Measurements from ENCODE around the gene DPEP2.
A peak's percentile ranks its signal among the peaks of the same experiment; 100 is the strongest.
"Not testable (repeated sequence)": the region's sequence is repeated elsewhere in the genome, so short reads cannot be mapped to it uniquely, and the experiment has no call there.

Gene DPEP2, protein sequence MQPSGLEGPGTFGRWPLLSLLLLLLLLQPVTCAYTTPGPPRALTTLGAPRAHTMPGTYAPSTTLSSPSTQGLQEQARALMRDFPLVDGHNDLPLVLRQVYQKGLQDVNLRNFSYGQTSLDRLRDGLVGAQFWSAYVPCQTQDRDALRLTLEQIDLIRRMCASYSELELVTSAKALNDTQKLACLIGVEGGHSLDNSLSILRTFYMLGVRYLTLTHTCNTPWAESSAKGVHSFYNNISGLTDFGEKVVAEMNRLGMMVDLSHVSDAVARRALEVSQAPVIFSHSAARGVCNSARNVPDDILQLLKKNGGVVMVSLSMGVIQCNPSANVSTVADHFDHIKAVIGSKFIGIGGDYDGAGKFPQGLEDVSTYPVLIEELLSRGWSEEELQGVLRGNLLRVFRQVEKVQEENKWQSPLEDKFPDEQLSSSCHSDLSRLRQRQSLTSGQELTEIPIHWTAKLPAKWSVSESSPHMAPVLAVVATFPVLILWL

DNA sequence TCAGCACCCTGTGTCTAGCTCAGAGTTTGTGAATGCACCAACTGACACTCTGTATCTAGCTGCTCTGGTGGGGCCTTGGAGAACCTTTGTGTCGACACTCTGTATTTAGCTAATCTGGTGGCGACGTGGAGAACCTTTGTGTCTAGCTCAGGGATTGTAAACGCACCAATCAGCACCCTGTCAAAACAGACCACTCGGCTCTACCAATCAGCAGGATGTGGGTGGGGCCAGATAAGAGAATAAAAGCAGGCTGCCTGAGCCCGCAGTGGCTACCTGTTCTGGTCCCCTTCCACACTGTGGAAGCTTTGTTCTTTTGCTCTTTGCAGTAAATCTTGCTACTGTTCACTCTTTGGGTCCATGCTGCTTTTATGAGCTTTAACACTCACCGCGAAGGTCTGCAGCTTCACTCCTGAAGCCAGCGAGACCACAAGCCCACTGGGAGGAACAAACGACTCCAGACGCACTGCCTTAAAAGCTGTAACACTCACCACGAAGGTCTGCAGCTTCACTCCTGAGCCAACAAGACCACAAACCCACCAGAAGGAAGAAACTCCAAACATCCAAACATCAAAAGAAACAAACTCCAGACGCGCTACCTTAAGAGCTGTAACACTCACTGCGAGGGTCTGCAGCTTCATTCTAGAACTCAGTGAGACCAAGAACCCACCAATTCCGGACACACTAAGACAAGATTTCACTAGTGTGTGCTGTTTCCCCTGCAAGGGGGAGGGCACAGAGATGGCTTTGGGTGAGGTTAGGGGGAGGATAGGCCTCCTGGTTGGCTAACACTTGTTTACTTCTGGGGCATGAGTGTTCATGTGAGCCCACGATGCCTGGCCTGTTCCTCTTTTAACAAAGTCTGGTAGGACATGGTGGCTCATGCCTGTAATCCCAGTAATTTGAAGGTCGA lies at the start of gene DPEP2:
TSS of gene DPEP2 (minus strand) at position 706 of the 910 bp plus-strand sequence. CDS start 6,272 bp downstream, outside the sequence.
- not testable (repeated sequence) for DNase-seq

- DNase-seq = no peak
Measured at GRCh38 chr16:68047987-68048386, 48.7 kb upstream of the DPEP2 start.

DNA sequence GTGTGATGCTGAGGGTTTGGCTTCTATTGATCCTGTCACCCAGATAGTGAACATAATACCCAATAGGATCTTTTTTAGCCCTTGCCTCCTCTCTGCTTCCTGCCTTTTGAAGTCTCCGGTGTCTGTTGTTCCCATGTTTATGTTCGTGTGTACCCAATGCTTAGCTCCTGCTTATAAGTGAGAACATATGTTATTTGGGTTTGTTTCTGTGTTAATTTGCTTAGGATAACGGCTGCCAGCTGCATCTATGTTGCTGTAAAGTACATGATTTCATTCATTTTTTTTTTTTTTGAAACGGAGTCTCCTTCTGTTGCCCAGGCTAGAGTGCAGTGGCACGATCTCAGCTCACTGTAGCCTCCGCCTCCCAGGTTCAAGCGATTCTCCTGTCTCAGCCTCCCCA lies 46.8 kb upstream of the DPEP2 start:
- no peak for DNase-seq

DNA sequence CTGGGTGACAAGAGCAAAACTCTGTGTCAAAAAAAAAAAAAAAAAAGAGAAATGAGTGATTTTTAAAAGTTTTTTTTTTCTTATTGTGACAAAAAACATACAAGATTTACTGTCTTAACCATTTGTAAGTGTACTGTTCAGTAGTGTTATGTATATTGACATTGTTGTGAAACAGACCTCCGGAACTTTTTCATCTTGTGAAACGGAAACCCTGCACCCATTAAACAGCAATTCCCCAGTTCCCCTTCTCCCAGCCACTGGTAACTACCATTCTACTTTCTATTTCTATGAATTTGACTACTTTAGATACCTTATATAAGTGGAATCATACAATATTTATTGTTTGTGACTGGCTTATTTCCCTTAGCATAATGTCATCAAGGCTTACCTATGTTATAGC lies 42.5 kb upstream of the DPEP2 start:
- DNase-seq = no peak

DNA sequence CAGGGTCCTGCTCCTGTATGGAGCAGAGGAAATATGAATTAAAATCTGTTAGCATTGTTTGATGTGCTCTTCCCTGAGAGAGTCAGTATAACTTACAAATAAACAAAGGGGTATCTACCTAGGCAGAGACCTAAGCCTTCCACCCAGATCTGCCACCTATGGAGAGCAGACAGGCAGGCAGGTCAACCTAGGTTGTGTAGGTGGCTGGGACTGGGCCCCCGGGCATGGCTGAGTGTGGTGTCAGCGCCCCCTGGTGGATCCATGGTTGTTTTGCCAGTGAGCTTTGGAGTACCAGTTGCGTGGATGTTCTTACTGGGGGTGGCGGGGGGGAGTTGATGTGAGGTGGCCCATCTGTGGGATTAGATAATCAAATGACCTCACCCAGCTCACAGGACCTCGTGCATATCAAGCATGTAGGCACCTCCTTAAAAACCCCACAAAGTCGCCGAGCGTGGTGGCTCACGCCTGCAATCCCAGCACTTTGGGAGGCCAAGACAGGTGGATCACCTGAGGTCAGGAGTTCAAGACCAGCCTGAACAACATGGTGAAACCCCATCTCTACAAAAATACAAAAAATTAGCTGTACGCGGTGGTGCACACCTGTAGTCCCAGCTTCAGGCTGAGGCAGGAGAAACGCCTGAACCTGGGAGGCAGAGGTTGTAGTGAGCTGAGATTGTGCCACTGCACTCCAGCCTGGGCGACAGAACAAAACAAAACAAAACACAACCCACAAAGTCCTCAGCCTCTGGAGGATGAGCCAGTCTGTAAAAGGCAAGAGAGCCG lies 41.4 kb upstream of the DPEP2 start:
- DNase-seq = peak; percentile 45

GRCh38 chr16:68037841-68038597 lies 38.7 kb upstream of the DPEP2 start:
- no peak for DNase-seq

DNA sequence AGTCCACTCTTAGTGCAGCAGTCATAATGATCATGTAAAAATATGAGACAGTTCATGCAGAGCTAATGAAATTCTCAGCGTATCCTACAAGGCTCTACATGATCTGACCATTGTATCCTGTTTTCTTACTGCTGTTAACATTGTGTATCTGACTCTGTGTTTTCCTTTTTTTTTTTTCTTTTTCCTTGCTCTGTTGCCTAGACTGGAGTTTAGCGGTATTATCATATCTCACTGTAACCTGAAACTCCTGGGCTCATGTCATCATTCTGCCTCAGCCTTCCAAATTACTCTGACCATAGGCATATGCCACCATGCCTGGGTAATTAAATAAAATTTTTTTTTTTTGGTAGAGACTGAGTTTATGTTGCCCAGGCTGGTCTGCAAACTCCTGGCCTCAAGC lies 35.9 kb upstream of the DPEP2 start:
- DNase-seq = no peak

DNA sequence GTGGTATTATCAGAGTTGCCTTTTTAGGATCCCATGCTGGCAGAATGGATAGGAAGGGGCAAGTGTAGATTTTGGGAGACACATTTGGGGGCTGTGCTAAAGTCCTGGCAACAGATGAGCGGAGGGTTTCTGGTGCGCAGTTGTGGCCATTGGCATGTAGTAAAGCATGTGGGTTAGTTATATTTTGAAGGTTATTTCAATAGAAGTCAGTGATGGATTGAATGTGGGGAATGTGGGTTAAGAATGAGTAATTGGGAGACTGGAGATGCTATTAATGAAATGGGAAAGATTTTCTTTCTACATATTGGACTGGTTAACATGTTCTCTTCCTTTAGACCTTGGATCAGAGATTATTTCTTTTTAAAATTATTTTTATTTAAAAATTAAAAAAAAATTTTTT lies 33.8 kb upstream of the DPEP2 start:
- DNase-seq = no peak

- DNase-seq = no peak
Measured at GRCh38 chr16:68031951-68032350, 32.7 kb upstream of the DPEP2 start.

DNA sequence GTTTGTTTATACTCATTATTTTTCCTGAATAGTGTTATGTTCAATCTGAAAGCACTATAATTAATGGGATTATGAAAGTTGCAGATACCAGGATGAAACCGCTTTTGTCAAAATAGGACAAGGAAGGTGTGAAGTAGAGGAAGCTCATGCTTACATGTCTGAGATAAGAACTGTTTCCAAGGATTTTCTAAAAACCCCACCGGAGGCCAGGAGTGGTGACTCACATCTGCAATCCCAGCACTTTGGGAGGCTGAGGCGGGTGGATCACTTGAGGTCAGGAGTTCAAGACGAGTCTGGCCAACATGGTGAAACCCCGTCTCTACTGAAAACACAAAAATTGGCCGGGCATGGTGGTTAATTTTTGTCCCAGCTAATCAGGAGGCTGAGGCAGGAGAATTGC lies 30.8 kb upstream of the DPEP2 start:
- not testable (repeated sequence) for DNase-seq

DNA sequence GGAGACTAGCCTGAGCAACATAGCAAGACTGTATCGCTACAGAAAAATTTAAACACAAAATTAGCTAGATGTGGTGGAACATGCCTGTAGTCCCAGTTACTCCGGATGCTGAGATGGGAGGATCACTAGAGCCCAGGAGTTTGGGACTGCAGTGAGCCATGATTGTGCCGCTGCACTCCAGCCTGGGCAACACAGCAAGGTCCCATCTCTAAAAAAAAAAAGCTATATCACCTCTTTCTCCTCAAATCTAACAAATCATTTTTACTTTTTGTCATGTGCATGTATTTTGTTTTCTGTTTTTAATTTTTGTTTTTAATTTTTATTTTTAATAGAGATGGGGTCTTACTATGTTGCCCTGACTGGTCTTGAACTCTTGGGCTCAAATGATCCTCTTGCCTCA lies 29.7 kb upstream of the DPEP2 start:
- no peak for DNase-seq

DNA sequence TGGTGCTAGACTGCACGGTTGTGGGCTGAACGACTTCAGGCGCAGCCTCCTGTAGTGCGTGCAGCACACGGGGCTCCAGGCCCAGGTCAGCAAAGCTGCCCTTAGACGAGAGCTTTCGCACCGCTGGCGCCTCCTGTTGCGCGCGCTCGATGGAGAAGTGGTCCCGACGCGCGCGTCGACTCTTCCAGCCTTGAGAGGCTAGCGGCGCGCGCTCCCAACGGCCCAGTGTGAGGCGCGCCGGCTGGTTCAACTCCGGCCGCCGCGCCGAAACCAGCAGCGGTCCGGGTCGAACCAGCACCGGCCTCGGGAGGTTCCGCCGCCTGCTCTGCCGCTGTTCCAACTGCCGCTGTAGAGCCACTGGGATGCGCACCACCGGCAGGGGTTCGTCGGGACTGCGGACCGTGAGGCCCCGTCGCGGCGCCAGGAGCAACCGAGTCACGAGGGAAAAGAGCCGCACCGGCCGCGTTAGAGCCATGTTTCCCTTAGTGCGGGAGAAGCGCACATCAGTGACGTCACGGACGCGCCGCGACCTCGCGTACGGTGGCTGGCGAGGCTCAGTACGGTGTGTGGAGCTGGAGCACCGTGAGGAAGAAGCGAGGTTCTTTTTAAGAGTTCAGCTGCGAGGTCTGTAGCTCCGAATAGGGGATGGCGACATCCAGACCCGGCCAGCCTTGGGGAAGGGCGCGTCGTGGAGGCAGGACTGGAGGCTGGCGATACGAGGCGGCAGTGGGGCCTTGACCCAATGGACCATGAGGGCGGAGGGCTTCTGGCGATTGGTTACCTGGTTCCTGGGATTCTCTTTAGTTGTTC lies 23.6 kb upstream of the DPEP2 start, which contains the start of the genes DDX28 and DUS2:
TSS of gene DDX28 (minus strand) at position 505 of the 810 bp plus-strand sequence. CDS start at position 475, 30 bp downstream.
TSS of gene DUS2 (plus strand) at position 557 of the 810 bp plus-strand sequence. CDS start 14,740 bp downstream, outside the sequence.
- DNase-seq = peak; percentile 88

- no peak for DNase-seq
Measured at GRCh38 chr16:68022278-68022727, 23.0 kb upstream of the DPEP2 start.

DNA sequence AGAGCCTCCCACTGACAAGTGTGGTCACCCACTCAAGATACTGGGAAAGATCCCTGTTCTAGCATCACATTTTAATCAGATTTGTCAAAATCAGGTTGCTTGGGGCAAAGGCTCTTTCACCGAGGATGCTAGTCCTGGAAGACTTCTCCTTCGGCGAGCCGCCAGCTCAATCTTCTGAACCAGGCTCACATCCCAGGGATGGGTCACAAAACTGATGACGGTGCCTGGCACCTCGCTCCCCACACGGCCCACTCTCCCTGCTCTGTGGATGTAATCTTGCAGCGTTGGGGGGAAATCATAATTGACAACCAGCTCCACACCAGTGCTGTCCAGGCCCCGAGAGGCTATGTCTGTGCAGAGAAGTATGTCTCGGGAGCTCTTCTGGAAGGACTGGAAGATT lies 22.2 kb upstream of the DPEP2 start:
- no peak for DNase-seq

DNA sequence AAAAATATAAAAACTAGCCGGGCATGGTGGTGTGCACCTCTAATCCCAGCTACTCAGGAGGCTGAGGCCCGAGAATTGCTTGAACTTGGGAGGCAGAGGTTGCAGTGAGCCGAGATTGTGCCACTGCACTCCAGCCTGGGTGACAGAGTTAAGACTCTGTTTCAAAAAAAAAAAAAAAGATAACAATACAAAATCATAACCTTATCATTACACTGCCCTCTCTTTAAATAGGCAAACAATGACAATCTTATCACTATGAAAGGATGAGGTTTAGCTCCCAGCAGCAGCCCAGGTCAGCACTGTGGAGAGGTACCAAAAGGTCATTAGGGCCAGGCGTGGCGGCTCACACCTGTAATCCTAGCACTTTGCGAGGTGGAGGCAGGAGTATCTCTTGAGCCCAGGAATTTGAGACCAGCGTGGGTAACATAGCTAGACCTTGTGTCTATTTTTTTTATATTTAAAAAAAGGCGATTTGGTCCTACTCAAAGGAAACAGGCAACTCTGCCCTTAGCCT lies 19.9 kb upstream of the DPEP2 start:
- no peak for DNase-seq

DNA sequence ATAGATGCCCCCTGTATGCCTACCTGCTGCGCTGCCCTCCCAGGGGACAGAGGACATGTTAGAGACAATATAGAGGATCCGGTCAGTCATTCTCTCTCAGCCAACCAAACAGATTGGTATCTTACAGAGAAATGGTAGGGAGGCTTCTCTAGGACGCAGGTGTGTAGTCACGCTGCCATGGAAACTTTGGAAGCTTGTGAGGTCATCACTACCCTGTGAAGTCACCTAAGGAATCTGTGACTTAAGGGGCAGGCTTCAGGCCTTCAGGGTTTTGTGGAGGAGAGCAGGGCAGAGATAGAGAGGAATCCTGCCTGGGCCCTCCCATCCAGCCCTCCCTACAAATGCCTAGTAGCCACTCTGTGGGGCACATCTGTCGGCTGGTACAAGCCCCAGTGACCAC lies 16.4 kb upstream of the DPEP2 start, which contains the start of gene DPEP2NB:
TSS of gene DPEP2NB (minus strand) at position 231 of the 400 bp plus-strand sequence. CDS start at position 90, 141 bp downstream.
- DNase-seq = no peak

GRCh38 chr16:68013440-68013839 lies 14.2 kb upstream of the DPEP2 start:
- DNase-seq = no peak

DNA sequence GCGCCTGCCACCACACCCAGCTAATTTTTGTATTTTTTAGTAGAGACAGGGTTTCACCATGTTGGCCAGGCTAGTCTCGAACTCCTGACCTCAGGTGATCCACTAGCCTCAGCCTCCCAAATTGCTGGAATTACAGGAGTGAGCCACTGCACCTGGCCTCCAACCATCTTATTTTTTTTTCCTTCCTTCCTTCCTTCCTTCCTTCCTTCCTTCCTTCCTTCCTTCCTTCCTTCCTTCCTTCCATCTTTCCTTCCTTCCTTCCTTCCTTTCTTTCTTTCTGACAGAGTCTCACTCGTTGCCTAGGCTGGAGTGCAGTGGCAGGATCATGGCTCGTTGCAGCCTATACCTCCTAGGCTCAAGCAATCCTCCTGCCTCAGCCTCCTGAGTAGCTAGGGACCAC lies 10.6 kb upstream of the DPEP2 start:
- not testable (repeated sequence) for DNase-seq

- no peak for DNase-seq
Measured at GRCh38 chr16:68009157-68009735, 10.0 kb upstream of the DPEP2 start.

DNA sequence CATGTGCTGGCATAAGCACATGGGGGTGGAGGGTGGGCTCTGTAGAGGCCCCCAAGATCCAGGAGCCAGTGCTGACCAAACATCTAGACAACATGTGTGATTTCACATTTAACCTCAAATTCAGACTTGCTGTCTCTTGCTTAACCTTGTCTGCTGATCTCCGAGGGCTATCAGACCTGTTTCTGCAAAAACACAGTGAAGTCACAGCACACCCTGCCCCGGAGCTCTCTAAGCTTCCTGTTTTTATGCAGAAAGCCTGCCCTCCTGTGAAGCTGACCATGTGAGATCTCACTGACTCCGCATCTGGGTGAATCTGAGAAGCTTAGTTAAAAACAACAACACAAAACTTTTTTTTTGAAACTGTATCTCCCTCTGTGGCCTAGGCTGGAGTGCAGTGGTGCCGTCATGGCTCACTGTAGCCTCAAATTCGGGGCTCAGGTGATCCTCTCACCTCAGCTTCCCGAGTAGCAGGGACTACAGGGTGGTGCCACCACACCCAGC lies 6.6 kb upstream of the DPEP2 start:
- DNase-seq = no peak

Data from fibroblast of upper back skin (primary cell).